PC-9 (cell line): ENCODE results near the gene FIGN.

Experiments used
- CTCF ChIP-seq: fragments of 200-600 bp; sonication (generic); conservative IDR thresholded peaks from 2 replicates; pipeline ENCODE4 v1.6.1; 2017; ENCODE audit warnings: mixed run types, antibody characterized with exemption, mild to moderate bottlenecking, moderate library complexity
- EZH2 ChIP-seq: fragments of 200-600 bp; sonication (generic); IDR thresholded peaks from 2 replicates; pipeline ENCODE4 v1.8.0; 2017; ENCODE audit warnings: antibody characterized with exemption, low read depth

GRCh38 chr2:163580757-163581156, 155.1 kb downstream of the FIGN start:
- TF ChIP-seq CTCF (no peak), EZH2 (no peak)
